GM18511 (cell line): ENCODE data around the gene TACR2.
"Not testable (repeated sequence)": the region's sequence is repeated elsewhere in the genome, so short reads cannot be mapped to it uniquely, and the experiment has no call there.

ENCODE experiments used
- ATAC-seq: cut with Tn5 transposase; IDR thresholded peaks from one replicate; pipeline ENCODE4 v1.9.1; 2021; ENCODE audit warnings: mild to moderate bottlenecking, moderate library complexity; ENCODE audit not compliant: unreplicated experiment

Gene TACR2

DNA sequence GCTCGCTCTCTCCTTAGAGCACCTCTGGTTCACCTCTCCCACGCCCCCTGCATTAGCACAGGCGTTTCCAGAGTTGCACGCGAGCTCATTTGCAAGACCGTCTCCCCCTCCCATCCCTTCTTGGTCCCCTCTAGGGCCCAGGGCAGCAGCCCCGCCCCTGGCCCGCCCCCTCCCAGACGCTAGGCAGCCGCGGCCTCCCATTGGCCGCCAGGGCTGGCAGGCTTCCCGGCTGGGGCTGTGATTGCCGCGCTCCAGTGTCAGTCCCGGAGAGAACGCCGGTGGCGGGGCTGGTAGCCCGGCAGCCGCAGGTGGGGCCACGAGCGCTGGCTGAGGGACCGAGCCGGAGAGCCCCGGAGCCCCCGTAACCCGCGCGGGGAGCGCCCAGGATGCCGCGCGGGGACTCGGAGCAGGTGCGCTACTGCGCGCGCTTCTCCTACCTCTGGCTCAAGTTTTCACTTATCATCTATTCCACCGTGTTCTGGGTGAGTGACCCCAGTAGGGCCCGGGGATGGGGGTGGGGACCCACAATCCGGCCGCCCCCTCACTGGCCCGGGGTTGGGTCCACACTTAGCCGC lies 34.6 kb upstream of the TACR2 start, which contains the start of gene TSPAN15:
Gene TSPAN15, plus strand, starts transcription at position 257 of the 575 bp plus-strand sequence. Its CDS starts 130 bp downstream, at position 387.
- peak; percentile 86 for ATAC-seq

DNA sequence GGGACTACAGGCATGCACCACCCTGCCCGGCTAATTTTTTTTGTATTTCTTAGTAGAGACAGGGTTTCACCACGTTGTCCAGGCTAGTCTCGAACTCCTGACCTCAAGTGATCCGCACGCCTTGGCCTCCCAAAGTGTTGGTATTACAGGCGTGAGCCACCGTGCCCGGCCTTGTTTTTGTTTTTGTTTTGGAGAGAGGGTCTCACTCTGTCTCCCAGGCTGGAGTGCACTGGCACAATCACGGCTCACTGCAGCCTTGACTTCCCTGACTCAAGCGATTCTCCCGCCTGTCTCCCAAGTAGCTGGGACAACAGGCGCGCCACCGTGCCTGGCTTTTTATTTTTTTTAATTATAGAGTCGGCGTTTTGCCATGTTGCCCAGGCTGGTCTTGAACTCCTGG lies 33.7 kb upstream of the TACR2 start:
- not testable (repeated sequence) for ATAC-seq

DNA sequence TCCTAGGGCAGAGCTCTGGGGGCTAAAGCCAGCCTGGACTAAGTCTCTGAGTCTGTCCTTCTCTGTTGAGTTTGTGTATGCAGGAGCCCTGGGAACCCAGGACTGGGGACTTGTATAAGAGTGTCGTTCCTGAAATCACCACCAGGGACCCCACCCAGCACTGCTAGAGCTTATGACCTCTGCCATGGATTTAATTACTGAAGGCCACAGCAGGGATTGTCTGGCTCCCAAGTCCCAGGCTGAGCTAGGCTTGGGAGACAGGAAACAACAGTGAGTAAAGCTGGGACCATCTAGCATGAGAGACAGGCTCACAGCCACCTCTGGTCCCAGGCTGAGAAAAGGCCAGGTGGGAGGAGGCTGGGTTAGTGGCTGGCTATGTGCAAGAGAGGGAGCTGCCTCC lies 33.1 kb upstream of the TACR2 start:
- ATAC-seq = no peak

DNA sequence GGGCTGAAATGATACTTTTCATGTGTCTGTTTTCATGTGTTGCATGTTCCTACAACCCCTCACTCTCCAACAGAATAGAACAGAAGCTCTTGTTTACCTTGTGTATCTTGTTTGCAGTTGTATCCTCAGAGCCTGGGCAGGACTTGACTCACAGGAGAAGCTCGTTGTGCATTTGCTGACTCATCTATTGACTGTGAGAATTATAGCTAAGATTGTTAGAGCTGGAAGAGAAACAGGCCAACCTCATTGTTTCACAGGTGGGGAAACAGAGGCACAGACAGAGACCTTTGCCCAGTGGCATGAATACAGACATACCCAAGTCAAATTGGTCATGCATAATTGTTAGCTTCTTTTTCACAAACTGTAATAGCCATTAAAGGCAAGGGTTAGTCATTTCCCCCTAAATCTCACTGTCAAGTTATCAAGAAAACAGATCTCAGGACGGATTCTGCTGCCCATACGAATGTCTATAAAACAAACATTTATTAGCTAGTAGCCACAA lies 30.0 kb upstream of the TACR2 start:
- ATAC-seq = no peak

DNA sequence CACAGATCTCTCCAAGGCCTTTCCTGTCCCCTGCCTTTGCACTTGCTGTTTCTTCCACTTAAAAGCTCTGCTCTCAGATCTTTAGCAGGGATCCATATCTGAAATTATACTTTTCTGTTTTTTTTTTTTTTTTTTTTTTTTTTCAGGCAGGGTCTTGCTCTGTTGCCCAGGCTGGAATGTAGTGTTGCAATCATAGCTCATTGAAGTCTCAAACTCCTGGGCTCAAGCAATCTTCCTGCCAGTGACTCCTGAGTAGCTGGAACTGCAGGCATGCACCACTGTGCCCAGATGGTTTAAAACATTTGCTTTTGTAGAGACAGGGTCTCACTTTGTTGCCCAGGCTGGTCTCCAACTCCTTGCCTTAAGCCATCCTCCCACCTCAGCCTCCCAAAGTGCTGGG lies 29.5 kb upstream of the TACR2 start:
- ATAC-seq = no peak

DNA sequence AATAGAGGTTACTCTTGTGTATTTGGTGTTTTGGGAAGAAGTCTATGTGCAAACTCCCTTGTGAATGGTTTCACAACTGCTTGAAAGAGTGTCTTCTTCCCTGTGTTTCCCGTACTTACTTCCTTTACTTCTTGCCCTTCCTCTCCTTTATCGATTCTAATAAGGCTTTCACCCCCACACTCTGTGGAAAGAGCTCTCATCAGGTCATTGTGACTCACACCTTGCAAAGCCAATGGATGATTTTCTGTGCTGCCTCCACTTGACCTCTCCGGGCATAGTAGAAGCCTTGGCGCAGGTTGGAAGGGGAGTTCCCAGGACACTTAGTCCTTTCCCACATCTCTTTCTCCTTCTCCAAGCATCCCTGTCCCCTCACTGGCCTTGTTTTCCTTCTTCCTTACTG lies 28.3 kb upstream of the TACR2 start:
- ATAC-seq = no peak

DNA sequence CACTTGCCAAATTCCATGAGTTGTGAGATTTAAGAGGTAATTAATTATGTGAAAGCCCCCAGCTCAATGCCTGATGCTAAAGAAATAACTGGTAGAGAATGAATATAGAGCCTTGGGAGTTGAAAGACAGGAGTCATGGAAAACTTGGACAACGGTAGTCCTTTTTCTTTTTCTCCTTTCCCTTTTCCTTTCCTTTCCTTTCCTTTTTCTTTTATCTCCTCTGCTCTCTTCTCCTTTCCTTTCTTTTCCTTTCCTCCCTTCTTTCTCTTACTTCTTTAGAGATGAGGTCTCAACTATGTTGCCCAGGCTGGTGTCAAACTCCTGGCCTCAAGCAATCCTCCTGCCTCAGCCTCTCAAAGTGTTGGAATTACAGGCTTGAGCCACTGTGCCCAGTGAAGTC lies 26.6 kb upstream of the TACR2 start:
- no peak for ATAC-seq

DNA sequence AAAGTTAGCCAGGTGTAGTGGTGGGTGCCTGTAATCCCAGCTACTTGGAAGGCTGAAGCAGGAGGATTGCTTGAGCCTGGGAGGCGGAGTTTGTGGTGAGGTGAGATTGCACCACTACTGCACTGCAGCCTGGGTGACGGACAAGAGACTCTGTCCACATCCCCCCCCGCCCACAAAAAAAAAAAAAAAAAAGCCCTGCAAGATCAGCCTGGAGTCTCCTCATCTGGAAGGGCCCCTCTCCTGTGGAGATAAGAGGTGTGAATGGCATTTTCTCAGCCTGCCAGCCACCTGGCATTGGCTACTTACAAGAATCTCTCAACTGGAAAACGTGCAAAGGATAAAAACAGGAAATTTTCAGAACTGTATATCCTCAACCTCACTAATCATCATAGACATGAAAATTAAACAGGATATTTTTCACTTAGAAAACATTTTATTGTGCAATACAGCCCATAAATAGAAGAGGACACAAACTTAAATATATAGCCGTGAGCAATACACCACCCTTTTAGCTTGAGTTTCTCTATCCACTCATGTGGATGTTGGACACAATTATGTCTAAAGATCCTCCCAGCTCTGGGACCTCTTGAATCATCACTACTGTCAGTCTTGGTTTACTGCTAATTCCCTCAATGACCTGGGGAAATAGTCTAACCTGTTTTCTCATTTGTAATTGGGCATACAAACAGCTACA lies 23.2 kb upstream of the TACR2 start:
- ATAC-seq = no peak

DNA sequence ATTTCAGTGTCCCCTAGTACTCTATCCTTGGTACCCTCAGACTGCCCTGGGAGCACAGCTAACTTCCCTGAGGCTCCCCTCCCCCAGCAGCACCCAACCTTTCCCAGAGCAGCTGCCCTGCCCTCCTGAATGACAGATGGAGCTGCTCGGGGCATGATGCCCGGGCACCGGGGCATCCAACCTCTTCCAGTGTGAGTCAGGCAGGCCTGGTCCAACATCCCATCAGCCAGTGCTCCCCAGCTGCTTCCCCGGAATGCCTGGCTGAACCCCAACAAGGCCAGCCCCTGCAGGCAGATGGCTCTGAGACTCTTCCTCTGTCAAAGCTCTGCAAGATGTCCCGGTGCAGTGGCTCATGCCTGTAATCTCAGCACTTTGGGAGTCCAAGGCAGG lies 22.6 kb upstream of the TACR2 start:
- ATAC-seq = no peak

DNA sequence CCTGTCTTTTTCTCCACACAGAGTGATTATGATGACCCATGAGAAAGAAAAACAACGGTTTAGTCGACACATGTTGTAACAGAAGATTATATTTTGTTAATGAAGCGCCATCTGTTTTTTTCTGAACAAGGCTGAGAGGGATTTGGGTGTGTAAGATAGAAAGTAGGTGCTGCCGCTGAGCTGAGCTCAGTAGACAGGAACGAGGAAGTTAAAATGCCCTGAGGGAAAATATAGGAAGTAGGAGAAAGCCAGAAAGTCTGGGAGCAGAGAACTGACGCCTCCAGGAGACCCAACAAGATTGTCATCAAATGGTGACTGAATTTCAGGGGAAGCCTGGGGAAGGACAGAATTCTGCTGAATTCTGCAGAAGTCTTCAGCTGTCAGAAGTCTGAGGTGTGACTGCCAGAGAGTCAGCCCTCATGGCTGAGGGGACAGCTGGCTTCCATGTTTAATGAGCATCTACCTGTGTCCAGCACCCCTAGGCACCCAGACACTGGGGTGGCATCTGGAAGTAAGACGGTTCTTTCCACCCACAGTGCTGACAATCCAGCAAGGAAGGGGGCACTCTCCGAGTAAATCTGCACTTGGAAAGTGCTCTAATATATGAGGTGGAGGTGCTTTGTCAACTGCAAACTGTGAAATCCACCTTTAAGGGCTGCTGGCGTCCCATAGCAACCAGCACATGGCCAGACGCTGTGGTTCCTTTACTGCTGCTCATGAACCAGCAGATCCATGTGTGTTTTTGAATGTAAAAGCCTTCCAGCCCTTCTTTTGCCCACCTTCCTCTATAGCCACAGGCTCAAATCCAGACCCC lies 22.0 kb upstream of the TACR2 start:
- ATAC-seq = no peak

DNA sequence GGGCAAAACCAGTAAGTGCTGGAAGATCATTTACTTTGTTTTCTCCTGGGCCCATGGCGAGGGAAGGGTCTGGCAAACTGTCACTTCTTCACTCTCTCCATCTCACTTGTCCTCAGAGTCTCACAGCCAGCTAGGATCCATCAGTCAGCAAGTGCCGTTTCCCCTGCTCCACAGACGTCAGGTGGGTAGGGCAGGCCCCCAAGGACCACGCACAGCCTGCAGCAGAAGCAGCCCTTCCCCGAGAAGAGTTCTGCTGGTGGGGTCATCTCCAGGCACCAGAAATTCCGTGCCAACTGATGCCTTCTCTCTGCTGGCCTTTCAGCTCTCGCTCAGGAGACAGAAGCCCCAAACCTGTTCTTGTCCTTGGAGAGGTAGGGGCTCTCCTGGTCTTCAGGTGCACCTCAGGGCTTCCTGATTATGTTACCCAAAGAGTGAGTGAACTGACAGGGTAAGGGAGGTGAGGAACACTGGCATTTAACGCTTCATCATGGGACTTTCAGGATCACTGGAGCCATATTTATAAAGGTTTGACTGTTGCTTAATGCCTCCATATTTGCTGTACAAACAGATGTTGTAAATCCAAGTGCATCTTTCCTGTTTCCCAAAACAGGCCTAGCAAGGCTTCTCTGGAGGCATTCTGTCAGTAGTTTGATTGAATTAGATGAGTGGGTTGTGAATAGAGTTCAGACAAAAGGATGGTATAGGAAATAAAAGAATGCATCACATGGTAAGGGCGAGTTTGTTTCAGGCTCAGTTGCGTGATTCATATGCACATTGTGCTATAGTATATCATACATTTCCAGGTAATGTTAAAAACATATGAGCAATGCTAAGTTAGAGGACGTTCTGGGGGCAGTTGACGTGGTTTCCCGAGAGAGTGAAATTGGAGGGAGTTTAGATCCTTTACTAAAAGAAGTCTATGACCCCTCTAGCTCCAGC lies 20.9 kb upstream of the TACR2 start:
- ATAC-seq = no peak

DNA sequence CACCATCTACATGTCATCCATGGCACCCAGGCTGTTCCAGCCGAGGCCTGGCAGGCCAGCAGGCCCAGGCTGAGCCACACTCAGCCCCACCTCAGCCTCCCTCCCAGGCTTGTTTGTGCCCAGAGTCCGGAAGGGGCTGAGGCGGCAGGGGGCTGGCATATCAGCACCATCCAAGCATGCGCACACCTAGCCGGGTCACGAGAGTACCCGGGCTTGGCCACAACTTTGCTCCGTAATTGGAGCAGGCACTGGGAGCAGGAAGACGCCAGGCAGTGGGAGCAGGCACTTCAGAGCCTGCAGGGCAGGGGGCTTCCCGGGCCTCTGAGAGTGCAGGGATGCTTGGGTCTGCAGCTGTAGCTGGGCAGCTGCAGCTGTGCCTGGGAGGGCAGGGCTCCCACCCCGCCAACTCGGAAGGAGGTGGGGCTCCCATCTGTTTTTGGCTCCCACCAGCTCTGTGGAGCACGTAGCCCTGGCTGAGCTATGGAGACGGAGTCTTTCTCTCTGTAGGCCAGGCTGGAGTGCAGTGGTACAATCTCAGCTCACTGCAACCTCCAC lies 19.3 kb upstream of the TACR2 start:
- ATAC-seq = no peak

DNA sequence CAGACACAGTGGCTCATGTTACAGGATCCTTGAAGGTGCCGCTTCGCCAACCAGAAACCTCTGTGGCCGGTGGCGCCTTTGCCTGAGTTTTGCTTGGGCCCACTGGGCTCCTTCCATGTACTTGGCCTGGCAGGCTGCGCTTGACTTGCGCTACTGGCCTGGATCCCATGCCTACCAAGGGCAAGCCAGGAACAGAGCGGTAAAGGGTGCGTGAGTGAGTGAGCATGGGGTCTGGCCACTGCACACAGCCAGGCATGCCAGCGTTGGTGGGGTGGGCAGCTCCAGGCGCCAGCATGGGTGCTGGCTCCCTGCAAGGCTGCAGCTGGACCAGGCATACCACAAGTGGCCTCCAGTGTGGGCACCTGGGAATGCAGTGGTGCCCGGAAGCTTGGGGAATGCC lies 18.2 kb upstream of the TACR2 start:
- no peak for ATAC-seq

DNA sequence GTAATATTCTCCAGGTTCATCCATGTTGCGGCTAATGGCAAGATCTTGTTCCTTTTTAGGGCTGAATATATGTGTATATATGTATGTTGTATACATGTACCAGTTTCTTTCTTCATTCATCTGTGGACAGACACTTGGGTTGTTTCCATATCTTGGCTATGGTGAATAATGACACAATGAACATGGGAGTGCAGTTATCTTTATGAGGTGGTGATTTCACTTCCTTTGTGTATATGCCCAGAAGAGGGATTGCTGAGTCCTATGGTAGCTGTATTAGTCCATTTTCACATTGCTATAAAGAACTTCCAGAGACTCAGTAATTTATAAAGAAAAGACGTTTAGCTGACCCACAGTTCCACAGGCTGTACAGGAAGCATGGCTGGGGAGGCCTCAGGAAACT lies 17.5 kb upstream of the TACR2 start:
- ATAC-seq = no peak

DNA sequence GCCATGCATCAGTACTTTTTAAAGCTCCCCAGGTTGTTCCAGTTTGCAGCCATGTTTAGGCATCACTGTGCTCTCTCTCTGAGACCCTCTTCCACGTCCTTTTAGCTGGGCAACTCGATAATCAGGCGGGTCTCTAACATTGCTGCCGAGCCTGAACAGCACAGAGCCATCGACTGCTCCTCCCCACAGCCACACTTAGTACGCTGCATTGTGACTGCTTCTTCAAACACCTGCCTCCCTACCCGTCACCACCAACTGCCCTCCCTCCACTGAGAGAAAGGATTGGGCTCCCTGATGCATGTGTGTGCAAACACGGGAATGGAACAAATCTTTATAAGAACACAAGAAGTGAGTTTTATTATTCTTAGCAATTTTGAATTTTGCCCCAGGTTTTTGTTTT lies 11.4 kb upstream of the TACR2 start:
- no peak for ATAC-seq

DNA sequence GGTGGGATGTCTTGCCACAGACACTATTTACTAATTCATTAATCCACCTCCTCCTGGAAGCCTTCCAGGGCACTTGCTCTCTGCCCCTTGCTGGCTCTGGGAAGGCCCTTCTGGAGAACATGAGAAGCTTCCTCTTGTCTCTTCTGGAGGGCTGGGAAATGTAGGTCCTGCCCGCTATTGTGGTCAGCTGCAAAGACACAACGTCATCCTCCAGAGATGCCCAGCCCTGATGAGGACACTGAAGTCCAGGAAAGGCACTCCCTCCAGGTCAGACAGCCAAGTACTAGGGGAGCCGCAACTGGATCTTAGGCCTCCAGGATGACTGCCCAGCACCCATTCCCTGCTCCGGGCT lies 9.6 kb upstream of the TACR2 start:
- no peak for ATAC-seq

DNA sequence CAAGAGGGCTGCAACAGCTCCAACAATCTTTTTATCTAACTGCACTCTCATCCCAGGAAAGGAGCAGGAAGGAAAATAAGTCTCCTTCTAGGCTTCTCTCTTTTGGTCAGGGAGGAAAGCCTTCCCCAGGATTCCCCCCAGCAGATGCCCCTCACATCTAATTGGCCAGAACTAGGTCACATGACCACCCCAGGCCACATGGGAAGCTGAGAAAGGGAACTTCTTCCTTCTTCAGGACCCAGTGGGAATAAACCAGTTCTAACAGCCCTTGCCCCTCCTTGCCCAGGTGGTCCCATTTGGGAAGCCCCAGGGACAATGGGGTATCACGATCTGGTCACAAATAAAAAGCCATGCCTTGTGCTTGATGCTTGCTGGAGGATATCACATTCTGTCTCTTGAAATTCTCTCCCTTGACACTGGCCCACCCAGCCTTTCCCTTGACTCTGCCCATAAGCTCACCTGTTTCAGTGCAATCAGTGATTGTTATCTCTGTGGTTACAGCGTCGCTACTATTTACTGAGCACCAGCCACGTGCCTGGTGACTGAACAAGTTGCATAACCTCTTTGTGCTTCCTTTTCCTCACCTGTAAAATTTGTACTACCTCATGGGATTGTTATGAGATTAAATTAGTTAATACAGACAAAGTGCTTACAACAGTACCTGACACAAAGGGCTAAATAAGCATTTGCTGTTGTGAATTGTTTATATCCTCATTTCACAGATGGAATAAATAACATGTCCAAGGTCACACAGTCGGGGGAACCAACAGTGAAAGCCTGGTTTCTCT lies 9.0 kb upstream of the TACR2 start:
- ATAC-seq = no peak

DNA sequence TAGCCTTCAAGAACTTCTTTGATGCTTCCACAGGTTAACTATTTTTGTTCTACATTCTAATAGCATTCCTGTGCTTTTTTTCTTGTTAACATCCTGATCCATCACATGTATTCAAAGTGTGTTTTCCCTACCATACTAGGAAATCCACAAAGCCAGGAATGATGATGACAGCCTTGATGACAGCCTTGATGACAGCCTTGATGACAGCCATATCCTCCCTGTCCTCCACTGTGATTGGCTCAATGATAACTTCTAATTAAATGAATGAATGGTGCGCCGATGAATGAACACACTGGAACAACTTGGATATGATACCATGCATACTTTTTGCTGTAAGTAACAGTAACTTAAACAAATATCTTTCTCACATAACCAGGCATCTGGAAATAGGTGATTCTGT lies 8.3 kb upstream of the TACR2 start:
- no peak for ATAC-seq

DNA sequence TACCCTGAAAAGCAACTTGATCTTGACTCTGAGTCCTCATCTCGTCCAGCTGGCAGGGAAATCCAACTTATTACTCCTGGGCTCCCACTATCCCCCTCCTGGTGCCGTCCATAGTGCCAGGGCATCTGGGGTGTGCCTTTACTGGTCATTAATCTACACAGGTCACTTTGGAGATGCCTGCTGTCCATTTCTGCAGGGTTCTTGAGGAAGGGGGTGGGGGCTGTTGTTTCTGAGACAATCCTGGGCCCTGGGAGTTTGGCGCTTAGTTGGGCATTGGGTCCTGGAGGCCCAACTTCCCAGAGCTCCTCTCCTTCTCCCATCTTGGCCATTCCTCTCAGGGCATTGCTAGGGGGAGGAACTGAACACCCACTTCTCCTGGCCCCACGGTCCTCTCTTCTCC lies 6.0 kb upstream of the TACR2 start:
- ATAC-seq = no peak
